Measurements from ENCODE around the gene SPAG5.

SPAG5 gene

DNA sequence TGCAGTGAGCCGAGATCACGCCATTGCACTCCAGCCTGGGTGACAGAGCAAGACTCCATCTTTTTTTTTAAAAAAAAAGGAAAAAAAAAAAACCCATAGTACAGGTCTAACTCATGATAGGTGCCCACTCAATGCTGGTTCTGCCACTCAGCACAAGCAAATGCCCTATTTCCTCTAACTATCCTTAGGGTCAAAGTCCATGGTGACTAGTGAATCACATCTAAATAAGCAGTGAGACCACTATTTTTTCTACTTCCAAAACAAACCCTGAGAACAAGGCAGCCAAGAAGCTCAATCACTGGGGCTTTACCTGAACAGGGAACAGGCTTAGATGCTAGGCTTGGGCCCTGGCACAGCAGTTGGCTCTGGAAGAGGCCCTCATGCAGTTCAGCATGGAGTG lies 42.8 kb upstream of the SPAG5 start:
- H3K4me3 ChIP-seq (ENCODE audit: low read length), result no peak overlapping the region
- DNase-seq (ENCODE audit: low read depth), result no peak
- TF ChIP-seq, protein P1, sequence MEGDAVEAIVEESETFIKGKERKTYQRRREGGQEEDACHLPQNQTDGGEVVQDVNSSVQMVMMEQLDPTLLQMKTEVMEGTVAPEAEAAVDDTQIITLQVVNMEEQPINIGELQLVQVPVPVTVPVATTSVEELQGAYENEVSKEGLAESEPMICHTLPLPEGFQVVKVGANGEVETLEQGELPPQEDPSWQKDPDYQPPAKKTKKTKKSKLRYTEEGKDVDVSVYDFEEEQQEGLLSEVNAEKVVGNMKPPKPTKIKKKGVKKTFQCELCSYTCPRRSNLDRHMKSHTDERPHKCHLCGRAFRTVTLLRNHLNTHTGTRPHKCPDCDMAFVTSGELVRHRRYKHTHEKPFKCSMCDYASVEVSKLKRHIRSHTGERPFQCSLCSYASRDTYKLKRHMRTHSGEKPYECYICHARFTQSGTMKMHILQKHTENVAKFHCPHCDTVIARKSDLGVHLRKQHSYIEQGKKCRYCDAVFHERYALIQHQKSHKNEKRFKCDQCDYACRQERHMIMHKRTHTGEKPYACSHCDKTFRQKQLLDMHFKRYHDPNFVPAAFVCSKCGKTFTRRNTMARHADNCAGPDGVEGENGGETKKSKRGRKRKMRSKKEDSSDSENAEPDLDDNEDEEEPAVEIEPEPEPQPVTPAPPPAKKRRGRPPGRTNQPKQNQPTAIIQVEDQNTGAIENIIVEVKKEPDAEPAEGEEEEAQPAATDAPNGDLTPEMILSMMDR (conservative IDR thresholded peaks at IDR 0.05; ENCODE audit: low read length), result no peak

DNA sequence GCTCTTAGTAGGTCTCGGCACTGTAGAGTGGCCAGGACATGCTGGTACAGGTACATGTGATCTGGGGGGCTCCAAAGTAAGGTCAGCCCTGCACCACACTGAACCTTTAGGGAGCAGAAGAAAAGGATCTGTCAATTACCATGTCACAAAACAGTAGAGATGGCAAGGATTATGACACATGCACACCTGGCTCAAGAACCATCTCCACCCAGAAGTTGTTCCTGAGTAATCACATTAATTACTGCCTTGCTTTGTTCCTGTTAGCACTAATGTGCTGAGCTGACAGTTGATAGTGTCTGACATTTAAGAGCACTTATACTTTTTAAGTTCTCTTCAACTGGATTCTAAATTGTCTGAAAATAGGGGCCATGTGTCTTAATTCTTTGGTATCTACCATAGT lies 36.7 kb upstream of the SPAG5 start:
- no peak overlapping the region for H3K4me3 ChIP-seq (ENCODE audit: low read length)
- TF ChIP-seq, protein P1 (conservative IDR thresholded peaks at IDR 0.05; ENCODE audit: low read length), result no peak
- DNase-seq (ENCODE audit: low read depth), result no peak

DNA sequence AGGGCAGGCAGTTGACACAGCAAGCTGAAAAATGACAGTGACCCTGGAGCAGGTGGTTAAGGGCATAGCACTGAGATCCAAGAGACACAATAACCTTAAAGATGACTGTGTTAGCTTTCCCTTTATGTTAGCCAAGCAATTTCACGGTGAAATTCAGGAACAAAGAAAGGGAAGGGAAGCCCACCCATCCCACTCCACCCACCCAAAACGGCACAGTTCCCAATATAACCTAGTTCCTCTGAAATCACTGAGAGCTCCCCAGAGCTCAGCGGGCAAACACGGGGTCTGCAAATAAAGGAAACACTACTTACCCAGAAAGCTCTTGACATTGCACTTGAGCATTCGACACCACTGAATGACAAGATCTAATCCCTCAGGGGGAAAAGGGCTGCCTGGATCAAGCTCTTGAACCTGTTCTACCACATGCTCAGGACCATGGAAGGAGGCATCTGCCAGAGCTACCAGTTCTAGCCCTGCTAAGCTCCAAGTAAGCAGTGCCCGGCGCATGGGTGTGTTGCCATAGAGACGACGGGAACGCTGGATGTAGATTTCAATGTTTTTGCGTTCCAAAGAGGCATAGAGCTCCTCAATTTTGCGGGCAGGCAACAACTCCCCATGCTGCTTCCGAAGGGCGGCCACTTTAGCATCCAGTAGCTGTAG lies 35.5 kb upstream of the SPAG5 start:
- TF ChIP-seq, protein P1 (conservative IDR thresholded peaks at IDR 0.05; ENCODE audit: low read length), result no peak
- no peak for DNase-seq (ENCODE audit: low read depth)
- H3K4me3 ChIP-seq (ENCODE audit: low read length), result no peak overlapping the region

DNA sequence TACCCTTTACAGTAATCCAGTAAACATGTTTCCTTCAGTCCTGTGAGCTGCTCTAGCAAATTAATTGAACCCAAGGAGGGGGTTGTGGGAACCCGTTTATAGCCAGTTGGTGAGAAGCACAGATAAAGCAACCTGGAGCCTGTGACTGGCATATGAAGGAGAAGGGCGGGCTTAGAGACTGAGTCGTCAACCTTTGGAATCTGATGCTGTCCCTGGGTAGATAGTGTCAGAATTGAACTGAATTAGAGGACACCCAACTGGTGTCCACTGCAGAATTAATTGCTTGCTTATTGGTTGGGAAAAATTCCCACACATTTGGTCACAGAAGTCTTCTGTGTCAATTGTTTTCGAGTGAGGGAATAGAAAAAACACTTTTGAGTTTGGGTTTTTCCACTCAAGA lies 28.0 kb upstream of the SPAG5 start:
- no peak for DNase-seq (ENCODE audit: low read depth)
- TF ChIP-seq, protein P1 (conservative IDR thresholded peaks at IDR 0.05; ENCODE audit: low read length), result no peak

DNA sequence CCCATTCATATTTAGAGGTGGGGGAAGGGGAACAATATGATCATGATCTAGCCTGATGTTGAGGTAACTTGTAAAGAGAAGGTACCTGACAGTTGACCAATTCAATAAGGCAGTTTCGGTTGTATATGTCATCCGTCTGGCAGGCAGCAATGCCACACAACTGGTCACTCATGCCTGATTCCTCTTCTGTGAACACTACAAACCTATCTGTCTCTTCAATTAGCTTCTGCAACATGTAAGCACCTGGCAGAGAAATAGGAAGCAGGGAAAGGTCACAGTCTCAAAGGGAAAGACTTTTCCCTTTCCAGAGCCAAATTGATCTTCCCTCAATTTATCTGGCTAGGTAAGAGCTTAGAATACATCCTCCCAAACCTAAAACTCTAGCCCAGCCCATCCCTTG lies 25.3 kb upstream of the SPAG5 start:
- H3K4me3 ChIP-seq (ENCODE audit: low read length), result no peak overlapping the region
- TF ChIP-seq, protein P1 (conservative IDR thresholded peaks at IDR 0.05; ENCODE audit: low read length), result no peak
- DNase-seq (ENCODE audit: low read depth), result no peak

More for the DNA sequence above, 28.0 kb upstream of the SPAG5 start:
- H3K4me3 ChIP-seq (ENCODE audit: low read length), result no peak overlapping the region

DNA sequence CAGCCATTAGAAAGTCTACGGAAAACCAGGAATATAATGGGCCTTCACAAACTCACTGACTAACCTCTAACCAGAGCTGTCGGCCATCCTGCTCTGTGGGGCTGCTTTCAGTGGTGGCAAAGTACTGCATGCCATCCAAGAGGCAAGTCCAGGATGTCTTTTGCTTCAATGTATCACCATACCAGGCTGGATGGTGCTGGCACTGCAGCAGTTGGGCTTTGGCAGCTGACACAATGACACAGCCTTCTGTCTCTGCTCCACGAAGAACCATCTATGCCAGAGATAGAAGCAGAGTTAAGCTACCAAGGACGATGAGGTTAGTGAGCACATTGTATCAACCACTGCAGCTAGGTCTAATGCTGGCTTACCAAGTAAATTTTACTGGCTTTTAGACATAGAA lies 24.9 kb upstream of the SPAG5 start:
- no peak for DNase-seq (ENCODE audit: low read depth)
- no peak overlapping the region for H3K4me3 ChIP-seq (ENCODE audit: low read length)
- TF ChIP-seq, protein P1 (conservative IDR thresholded peaks at IDR 0.05; ENCODE audit: low read length), result no peak

DNA sequence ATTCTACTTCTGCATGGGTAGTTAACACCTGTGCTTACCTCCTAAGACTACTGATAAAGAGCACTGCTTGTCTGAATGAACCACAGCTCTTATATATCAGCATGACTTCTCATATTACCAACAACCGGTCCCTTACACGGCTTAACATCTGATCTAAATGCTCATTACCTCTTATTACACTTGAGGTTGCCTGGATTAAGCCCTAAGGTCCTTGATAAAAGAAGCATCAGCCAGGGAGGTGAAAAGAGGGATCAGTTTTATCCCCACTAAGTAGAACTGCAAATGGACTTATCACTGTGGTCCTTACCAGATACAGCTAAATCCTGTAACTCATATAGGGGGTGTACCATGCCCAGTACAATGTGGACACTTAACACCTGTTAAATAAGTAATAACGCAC lies 23.4 kb upstream of the SPAG5 start:
- H3K4me3 ChIP-seq (ENCODE audit: low read length), result no peak overlapping the region
- DNase-seq (ENCODE audit: low read depth), result no peak
- TF ChIP-seq, protein P1 (conservative IDR thresholded peaks at IDR 0.05; ENCODE audit: low read length), result no peak

Data from AG10803 (cell line).